GM23338 (cell line): ENCODE results near the gene MRPS27. TPM values are rescaled to one million over a fixed set of nuclear protein-coding genes. Genes with fewer than 3 reads are reported as not detected.

Experiments
- ATAC-seq: fragments of 200-7000 bp; cut with Tn5 transposase; 3 replicates; pipeline ENCODE4 v1.9.1; 2020
- DNase-seq: peaks from one replicate; pipeline ENCODE4 v3.0.0-alpha.2; 2015; ENCODE audit warnings: low spot score
- H2AFZ ChIP-seq: fragments of 200-600 bp; sonication (generic); 2 replicates; pipeline ENCODE4 v1.8.0; 2016; ENCODE audit warnings: antibody characterized with exemption, mild to moderate bottlenecking, moderate library complexity
- H3F3A ChIP-seq: fragments of 200-600 bp; sonication (generic); replicated peaks from 2 replicates; pipeline ENCODE4 v1.8.0; 2017; ENCODE audit warnings: antibody characterized with exemption, mixed run types, low read depth
- H3K27ac ChIP-seq: fragments of 200-600 bp; sonication (generic); 2 replicates; pipeline ENCODE4 v1.6.1; 2016; ENCODE audit warnings: low read depth
- H3K27me3 ChIP-seq: fragments of 200-600 bp; sonication (generic); 2 replicates; pipeline ENCODE4 v1.8.0; 2016; ENCODE audit warnings: mild to moderate bottlenecking, mixed run types, moderate library complexity; ENCODE audit not compliant: insufficient read depth
- H3K36me3 ChIP-seq: fragments of 200-600 bp; sonication (generic); 2 replicates; pipeline ENCODE4 v1.8.0; 2016; ENCODE audit warnings: mild to moderate bottlenecking; ENCODE audit not compliant: insufficient read depth
- H3K4me1 ChIP-seq: fragments of 200-600 bp; sonication (generic); 2 replicates; pipeline ENCODE4 v1.8.0; 2016; ENCODE audit warnings: mild to moderate bottlenecking, moderate library complexity; ENCODE audit not compliant: insufficient read depth
- H3K4me2 ChIP-seq: fragments of 200-600 bp; sonication (generic); 2 replicates; pipeline ENCODE4 v1.7.1; 2017; ENCODE audit warnings: mixed run types
- H3K4me3 ChIP-seq: fragments of 200-600 bp; sonication (generic); 2 replicates; pipeline ENCODE4 v1.6.1; 2016; ENCODE audit warnings: mixed run types
- H3K79me2 ChIP-seq: fragments of 200-600 bp; sonication (generic); replicated peaks from 2 replicates; pipeline ENCODE4 v1.8.0; 2017; ENCODE audit warnings: mild to moderate bottlenecking; ENCODE audit not compliant: insufficient read depth
- H3K9me2 ChIP-seq: fragments of 200-600 bp; sonication (generic); 2 replicates; pipeline ENCODE4 v1.8.0; 2017; ENCODE audit not compliant: insufficient read depth
- H4K20me1 ChIP-seq: fragments of 200-600 bp; sonication (generic); replicated peaks from 2 replicates; pipeline ENCODE4 v1.8.0; 2017; ENCODE audit warnings: mild to moderate bottlenecking; ENCODE audit not compliant: insufficient read depth
- H3K27ac Mint-ChIP-seq: 2 replicates; pipeline ENCODE4 v1.8.0; 2020; ENCODE audit warnings: inconsistent platforms, mild to moderate bottlenecking, moderate library complexity, mixed read lengths
- H3K27me3 Mint-ChIP-seq: 3 replicates; pipeline ENCODE4 v1.8.0; 2022; ENCODE audit warnings: low read depth, mild to moderate bottlenecking, moderate library complexity, mixed read lengths, inconsistent platforms; ENCODE audit not compliant: insufficient read depth, poor library complexity
- H3K36me3 Mint-ChIP-seq: 3 replicates; pipeline ENCODE4 v1.8.0; 2021; ENCODE audit warnings: low read depth, mild to moderate bottlenecking, inconsistent platforms, moderate library complexity, mixed read lengths
- H3K4me1 Mint-ChIP-seq: 3 replicates; pipeline ENCODE4 v1.8.0; 2020; ENCODE audit warnings: mild to moderate bottlenecking, inconsistent platforms, mixed read lengths
- H3K4me3 Mint-ChIP-seq: 3 replicates; pipeline ENCODE4 v1.8.0; 2021; ENCODE audit warnings: moderate library complexity, mild to moderate bottlenecking, inconsistent platforms, mixed read lengths
- H3K9me3 Mint-ChIP-seq: 3 replicates; pipeline ENCODE4 v1.8.0; 2020; ENCODE audit warnings: moderate library complexity, mild to moderate bottlenecking, inconsistent platforms, mixed read lengths
- CREB1 ChIP-seq: fragments of 250-450 bp; sonication (Bioruptor Pico); IDR thresholded peaks from 2 replicates; pipeline ENCODE4 v1.5.0; 2020; ENCODE audit warnings: low read depth, mild to moderate bottlenecking, moderate library complexity
- ETS1 ChIP-seq: IDR thresholded peaks from 2 replicates; pipeline ENCODE4 v1.6.1; 2016; ENCODE audit warnings: antibody characterized with exemption
- EZH2 ChIP-seq: fragments of 200-600 bp; sonication (generic); IDR thresholded peaks from one replicate; pipeline ENCODE4 v1.8.0; 2017; ENCODE audit warnings: antibody characterized with exemption, mild to moderate bottlenecking, low read depth; ENCODE audit not compliant: unreplicated experiment
- EZH2phosphoT487 ChIP-seq: fragments of 200-600 bp; sonication (generic); IDR thresholded peaks from one replicate; pipeline ENCODE4 v1.8.1; 2018; ENCODE audit warnings: antibody characterized with exemption; ENCODE audit not compliant: unreplicated experiment
- JUNB ChIP-seq: IDR thresholded peaks from one replicate; pipeline ENCODE4 v1.6.1; 2016; ENCODE audit warnings: antibody characterized with exemption; ENCODE audit not compliant: unreplicated experiment
- NANOG ChIP-seq: IDR thresholded peaks from 2 replicates; pipeline ENCODE4 v1.6.1; 2016; ENCODE audit warnings: antibody characterized with exemption, borderline replicate concordance
- POLR2AphosphoS5 ChIP-seq: IDR thresholded peaks from 2 replicates; pipeline ENCODE4 v1.6.1; 2016; ENCODE audit warnings: antibody characterized with exemption, low read depth
- REST ChIP-seq: IDR thresholded peaks from one replicate; pipeline ENCODE4 v1.6.1; 2018; ENCODE audit warnings: antibody characterized with exemption; ENCODE audit not compliant: unreplicated experiment
- STAT1 ChIP-seq: IDR thresholded peaks from one replicate; pipeline ENCODE4 v1.6.1; 2016; ENCODE audit warnings: antibody characterized with exemption; ENCODE audit not compliant: unreplicated experiment
- ZNF114 ChIP-seq: fragments of 250-450 bp; sonication (Bioruptor Pico); IDR thresholded peaks from 2 replicates; pipeline ENCODE4 v1.5.0; 2020; ENCODE audit warnings: mild to moderate bottlenecking, moderate library complexity
- ZNF331 ChIP-seq: fragments of 250-450 bp; sonication (Bioruptor Pico); IDR thresholded peaks from 2 replicates; pipeline ENCODE4 v1.5.0; 2020; ENCODE audit warnings: low read depth, mild to moderate bottlenecking, moderate library complexity
- polyA plus RNA-seq: library from polyadenylated mRNA; unstranded; fragments of >200 nt; fragmentation: Nextera tagmentation; extraction: Ambion mirVana; gene quantifications from 2 replicates; pipeline ENCODE4 v1.2.1, GENCODE V29; 2016
- total RNA-seq: library from RNA; depleted of rRNA; stranded (reverse); fragments of >200 nt; shearing (Covaris generic); gene quantifications from 2 replicates; pipeline ENCODE4 v1.2.3, GENCODE V29; 2014
- TF ChIP-seq, protein P1 (sequence below): fragments of 250-450 bp; sonication (Bioruptor Pico); IDR thresholded peaks from 2 replicates; pipeline ENCODE4 v1.5.0; 2020; ENCODE audit warnings: mild to moderate bottlenecking, moderate library complexity
- TF ChIP-seq, protein P2 (sequence below), 2 experiments: fragments of 200-600 bp in 1 of 2; sonication (generic) in 1 of 2; conservative IDR thresholded peaks; 2 replicates each; pipeline versions ENCODE4 v1.5.1 to v1.6.1; 2016 to 2017; ENCODE audit warnings: antibody characterized with exemption in 2 of 2, low read depth in 2 of 2, mild to moderate bottlenecking in 2 of 2, moderate library complexity in 1 of 2

The MRPS27 gene
- total and polyA plus RNA-seq, 2 experiments from 2014 or later: 53.2 to 141 TPM

DNA sequence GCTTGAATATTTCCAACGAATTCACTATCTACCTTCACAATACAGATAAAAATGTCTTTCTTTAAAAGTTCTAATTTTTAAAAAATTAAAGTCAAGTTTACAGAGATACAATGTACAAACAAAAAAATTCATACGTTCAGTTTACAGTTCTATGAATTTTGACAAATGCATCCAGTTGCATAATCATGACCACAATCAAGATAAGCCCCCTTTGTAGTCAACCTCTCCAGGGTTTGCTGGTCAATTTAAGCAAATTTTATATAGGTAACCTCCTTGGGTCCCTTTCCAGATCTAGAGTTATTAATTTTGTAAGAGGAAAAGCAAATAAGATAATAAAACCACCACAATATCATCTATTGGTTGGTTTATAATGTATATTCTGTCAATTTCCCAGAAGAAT, 76.3 kb downstream of the MRPS27 start:
- H3K4me1 Mint-ChIP-seq: peaks cover 82% of the 10 kb centered on the region

More for the DNA sequence above, 76.3 kb downstream of the MRPS27 start:
- Histone ChIP-seq H3K4me2 (no peak overlapping the region), H3K9me2 (no peaks in the 10 kb centered on the region), H2AFZ (no peak overlapping the region), H3K79me2 (peaks cover 40% of the 10 kb centered on the region), H3K36me3 (no peaks in the 10 kb centered on the region), H3K27ac (peak overlapping the region; percentile 58), H3K27me3 (no peaks in the 10 kb centered on the region), H3K4me1 (peaks cover 39% of the 10 kb centered on the region), H4K20me1 (no peaks in the 10 kb centered on the region), H3F3A (no peaks in the 10 kb centered on the region), H3K4me3 (no peak overlapping the region)
- DNase-seq: no peak
- Mint-ChIP-seq H3K27ac (peak overlapping the region; percentile 90), H3K27me3 (peaks cover 3% of the 10 kb centered on the region), H3K4me3 (no peak overlapping the region), H3K9me3 (no peaks in the 10 kb centered on the region), H3K36me3 (no peaks in the 10 kb centered on the region; the same call in 2 of the 3 replicates)
- TF ChIP-seq EZH2 (no peak), ZNF114 (no peak), NANOG (no peak), EZH2phosphoT487 (no peak), STAT1 (no peak), ETS1 (no peak), POLR2AphosphoS5 (no peak), REST (no peak), ZNF331 (no peak), CREB1 (CRISPR knock-in tag) (no peak), JUNB (no peak)
- TF ChIP-seq, protein P1, sequence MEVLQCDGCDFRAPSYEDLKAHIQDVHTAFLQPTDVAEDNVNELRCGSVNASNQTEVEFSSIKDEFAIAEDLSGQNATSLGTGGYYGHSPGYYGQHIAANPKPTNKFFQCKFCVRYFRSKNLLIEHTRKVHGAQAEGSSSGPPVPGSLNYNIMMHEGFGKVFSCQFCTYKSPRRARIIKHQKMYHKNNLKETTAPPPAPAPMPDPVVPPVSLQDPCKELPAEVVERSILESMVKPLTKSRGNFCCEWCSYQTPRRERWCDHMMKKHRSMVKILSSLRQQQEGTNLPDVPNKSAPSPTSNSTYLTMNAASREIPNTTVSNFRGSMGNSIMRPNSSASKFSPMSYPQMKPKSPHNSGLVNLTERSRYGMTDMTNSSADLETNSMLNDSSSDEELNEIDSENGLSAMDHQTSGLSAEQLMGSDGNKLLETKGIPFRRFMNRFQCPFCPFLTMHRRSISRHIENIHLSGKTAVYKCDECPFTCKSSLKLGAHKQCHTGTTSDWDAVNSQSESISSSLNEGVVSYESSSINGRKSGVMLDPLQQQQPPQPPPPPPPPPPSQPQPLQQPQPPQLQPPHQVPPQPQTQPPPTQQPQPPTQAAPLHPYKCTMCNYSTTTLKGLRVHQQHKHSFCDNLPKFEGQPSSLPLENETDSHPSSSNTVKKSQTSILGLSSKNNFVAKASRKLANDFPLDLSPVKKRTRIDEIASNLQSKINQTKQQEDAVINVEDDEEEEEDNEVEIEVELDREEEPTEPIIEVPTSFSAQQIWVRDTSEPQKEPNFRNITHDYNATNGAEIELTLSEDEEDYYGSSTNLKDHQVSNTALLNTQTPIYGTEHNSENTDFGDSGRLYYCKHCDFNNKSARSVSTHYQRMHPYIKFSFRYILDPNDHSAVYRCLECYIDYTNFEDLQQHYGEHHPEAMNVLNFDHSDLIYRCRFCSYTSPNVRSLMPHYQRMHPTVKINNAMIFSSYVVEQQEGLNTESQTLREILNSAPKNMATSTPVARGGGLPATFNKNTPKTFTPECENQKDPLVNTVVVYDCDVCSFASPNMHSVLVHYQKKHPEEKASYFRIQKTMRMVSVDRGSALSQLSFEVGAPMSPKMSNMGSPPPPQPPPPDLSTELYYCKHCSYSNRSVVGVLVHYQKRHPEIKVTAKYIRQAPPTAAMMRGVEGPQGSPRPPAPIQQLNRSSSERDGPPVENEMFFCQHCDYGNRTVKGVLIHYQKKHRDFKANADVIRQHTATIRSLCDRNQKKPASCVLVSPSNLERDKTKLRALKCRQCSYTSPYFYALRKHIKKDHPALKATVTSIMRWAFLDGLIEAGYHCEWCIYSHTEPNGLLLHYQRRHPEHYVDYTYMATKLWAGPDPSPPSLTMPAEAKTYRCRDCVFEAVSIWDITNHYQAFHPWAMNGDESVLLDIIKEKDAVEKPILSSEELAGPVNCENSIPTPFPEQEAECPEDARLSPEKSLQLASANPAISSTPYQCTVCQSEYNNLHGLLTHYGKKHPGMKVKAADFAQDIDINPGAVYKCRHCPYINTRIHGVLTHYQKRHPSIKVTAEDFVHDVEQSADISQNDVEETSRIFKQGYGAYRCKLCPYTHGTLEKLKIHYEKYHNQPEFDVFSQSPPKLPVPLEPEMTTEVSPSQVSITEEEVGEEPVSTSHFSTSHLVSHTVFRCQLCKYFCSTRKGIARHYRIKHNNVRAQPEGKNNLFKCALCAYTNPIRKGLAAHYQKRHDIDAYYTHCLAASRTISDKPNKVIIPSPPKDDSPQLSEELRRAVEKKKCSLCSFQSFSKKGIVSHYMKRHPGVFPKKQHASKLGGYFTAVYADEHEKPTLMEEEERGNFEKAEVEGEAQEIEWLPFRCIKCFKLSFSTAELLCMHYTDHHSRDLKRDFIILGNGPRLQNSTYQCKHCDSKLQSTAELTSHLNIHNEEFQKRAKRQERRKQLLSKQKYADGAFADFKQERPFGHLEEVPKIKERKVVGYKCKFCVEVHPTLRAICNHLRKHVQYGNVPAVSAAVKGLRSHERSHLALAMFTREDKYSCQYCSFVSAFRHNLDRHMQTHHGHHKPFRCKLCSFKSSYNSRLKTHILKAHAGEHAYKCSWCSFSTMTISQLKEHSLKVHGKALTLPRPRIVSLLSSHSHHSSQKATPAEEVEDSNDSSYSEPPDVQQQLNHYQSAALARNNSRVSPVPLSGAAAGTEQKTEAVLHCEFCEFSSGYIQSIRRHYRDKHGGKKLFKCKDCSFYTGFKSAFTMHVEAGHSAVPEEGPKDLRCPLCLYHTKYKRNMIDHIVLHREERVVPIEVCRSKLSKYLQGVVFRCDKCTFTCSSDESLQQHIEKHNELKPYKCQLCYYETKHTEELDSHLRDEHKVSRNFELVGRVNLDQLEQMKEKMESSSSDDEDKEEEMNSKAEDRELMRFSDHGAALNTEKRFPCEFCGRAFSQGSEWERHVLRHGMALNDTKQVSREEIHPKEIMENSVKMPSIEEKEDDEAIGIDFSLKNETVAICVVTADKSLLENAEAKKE: no peak
- TF ChIP-seq, protein P2, sequence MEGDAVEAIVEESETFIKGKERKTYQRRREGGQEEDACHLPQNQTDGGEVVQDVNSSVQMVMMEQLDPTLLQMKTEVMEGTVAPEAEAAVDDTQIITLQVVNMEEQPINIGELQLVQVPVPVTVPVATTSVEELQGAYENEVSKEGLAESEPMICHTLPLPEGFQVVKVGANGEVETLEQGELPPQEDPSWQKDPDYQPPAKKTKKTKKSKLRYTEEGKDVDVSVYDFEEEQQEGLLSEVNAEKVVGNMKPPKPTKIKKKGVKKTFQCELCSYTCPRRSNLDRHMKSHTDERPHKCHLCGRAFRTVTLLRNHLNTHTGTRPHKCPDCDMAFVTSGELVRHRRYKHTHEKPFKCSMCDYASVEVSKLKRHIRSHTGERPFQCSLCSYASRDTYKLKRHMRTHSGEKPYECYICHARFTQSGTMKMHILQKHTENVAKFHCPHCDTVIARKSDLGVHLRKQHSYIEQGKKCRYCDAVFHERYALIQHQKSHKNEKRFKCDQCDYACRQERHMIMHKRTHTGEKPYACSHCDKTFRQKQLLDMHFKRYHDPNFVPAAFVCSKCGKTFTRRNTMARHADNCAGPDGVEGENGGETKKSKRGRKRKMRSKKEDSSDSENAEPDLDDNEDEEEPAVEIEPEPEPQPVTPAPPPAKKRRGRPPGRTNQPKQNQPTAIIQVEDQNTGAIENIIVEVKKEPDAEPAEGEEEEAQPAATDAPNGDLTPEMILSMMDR (conservative IDR thresholded peaks at IDR 0.05; ENCODE audit: low read depth in 2 of 2): no peak
- ATAC-seq: no peak
